Endothelial cell (in vitro differentiated cells): ENCODE measurements around the gene PRPF40A. TPM values are rescaled to one million over a fixed set of nuclear protein-coding genes. Genes with fewer than 3 reads are reported as not detected.

ENCODE experiments used
- DNase-seq: peaks from one replicate; pipeline ENCODE4 v3.0.0; 2021; ENCODE audit warnings: low spot score
- H3K27ac Mint-ChIP-seq: one replicate; pipeline ENCODE4 v1.8.0; 2021; ENCODE audit warnings: mixed read lengths, inconsistent platforms; ENCODE audit not compliant: unreplicated experiment
- H3K27me3 Mint-ChIP-seq: one replicate; pipeline ENCODE4 v1.8.0; 2021; ENCODE audit warnings: mild to moderate bottlenecking, moderate library complexity, mixed read lengths, inconsistent platforms; ENCODE audit not compliant: unreplicated experiment
- H3K36me3 Mint-ChIP-seq: one replicate; pipeline ENCODE4 v1.8.0; 2021; ENCODE audit warnings: mild to moderate bottlenecking, low read depth, mixed read lengths, inconsistent platforms; ENCODE audit not compliant: unreplicated experiment
- H3K4me1 Mint-ChIP-seq: one replicate; pipeline ENCODE4 v1.8.0; 2021; ENCODE audit warnings: mild to moderate bottlenecking, mixed read lengths, inconsistent platforms; ENCODE audit not compliant: unreplicated experiment
- H3K4me3 Mint-ChIP-seq: one replicate; pipeline ENCODE4 v1.8.0; 2021; ENCODE audit warnings: mild to moderate bottlenecking, mixed read lengths, inconsistent platforms; ENCODE audit not compliant: unreplicated experiment
- H3K9me3 Mint-ChIP-seq: one replicate; pipeline ENCODE4 v1.8.0; 2021; ENCODE audit warnings: mixed read lengths, inconsistent platforms; ENCODE audit not compliant: unreplicated experiment
- CTCF ChIP-seq: fragments of 200-600 bp; sonication (generic); IDR thresholded peaks from one replicate; pipeline ENCODE4 v1.5.0; 2021; ENCODE audit warnings: antibody characterized with exemption; ENCODE audit not compliant: unreplicated experiment
- total RNA-seq: library from RNA; stranded (reverse); fragmentation: NEBNext Ultra II Directional; extraction: Animal tissue kit (Norgen Biotek cat#: 25700); gene quantifications from one replicate; pipeline ENCODE4 v1.2.1, GENCODE V29; 2021; ENCODE audit not compliant: unreplicated experiment

The PRPF40A gene
- total RNA-seq, 1 donor from 2014 or later, result 128 TPM

- Mint-ChIP-seq H3K27me3 (no peaks in the 10 kb centered on the region), H3K36me3 (peaks cover 39% of the 10 kb centered on the region), H3K4me3 (no peak overlapping the region), H3K27ac (no peak overlapping the region), H3K9me3 (no peaks in the 10 kb centered on the region), H3K4me1 (no peaks in the 10 kb centered on the region)
- DNase-seq, result no peak
- TF ChIP-seq CTCF, result no peak
These were observed 59.0 kb downstream of the PRPF40A start for GRCh38 chr2:152658221-152658620.

- Mint-ChIP-seq H3K27me3 (no peaks in the 10 kb centered on the region), H3K36me3 (peaks cover 34% of the 10 kb centered on the region), H3K4me1 (no peaks in the 10 kb centered on the region), H3K4me3 (no peak overlapping the region), H3K9me3 (no peaks in the 10 kb centered on the region), H3K27ac (no peak overlapping the region)
- TF ChIP-seq CTCF, result no peak
- DNase-seq, result no peak
These were observed 60.2 kb downstream of the PRPF40A start for GRCh38 chr2:152657043-152657442.

- no peak for DNase-seq
- Mint-ChIP-seq H3K36me3 (peaks cover 29% of the 10 kb centered on the region), H3K4me1 (no peaks in the 10 kb centered on the region), H3K27ac (no peak overlapping the region), H3K27me3 (no peaks in the 10 kb centered on the region), H3K4me3 (no peak overlapping the region), H3K9me3 (no peaks in the 10 kb centered on the region)
- TF ChIP-seq CTCF, result no peak
These were observed 61.4 kb downstream of the PRPF40A start for GRCh38 chr2:152655880-152656279.

- H3K4me3 Mint-ChIP-seq, result no peak overlapping the region
- no peak for TF ChIP-seq CTCF
- peaks cover 8% of the 10 kb centered on the region for H3K4me1 Mint-ChIP-seq
- peaks cover 5% of the 10 kb centered on the region for H3K27me3 Mint-ChIP-seq
- no peaks in the 10 kb centered on the region for H3K9me3 Mint-ChIP-seq
- no peak overlapping the region for H3K27ac Mint-ChIP-seq
- no peak for DNase-seq
- peaks cover 10% of the 10 kb centered on the region for H3K36me3 Mint-ChIP-seq
These were observed 65.4 kb downstream of the PRPF40A start for GRCh38 chr2:152651834-152652233.

- no peak overlapping the region for H3K4me3 Mint-ChIP-seq
- peaks cover 8% of the 10 kb centered on the region for H3K4me1 Mint-ChIP-seq
- DNase-seq, result no peak
- peaks cover 5% of the 10 kb centered on the region for H3K27me3 Mint-ChIP-seq
- H3K9me3 Mint-ChIP-seq, result no peaks in the 10 kb centered on the region
- no peak overlapping the region for H3K27ac Mint-ChIP-seq
- H3K36me3 Mint-ChIP-seq, result peaks cover 8% of the 10 kb centered on the region
- no peak for TF ChIP-seq CTCF
These were observed 66.4 kb downstream of the PRPF40A start for GRCh38 chr2:152650768-152651371.
